HepG2 (cell line): Measurements from ENCODE around the gene APOA1. TPM values are rescaled to one million over a fixed set of nuclear protein-coding genes. Genes with fewer than 3 reads are reported as not detected.

Experiments used
- ARNTL ChIP-seq: sonication (generic); formaldehyde crosslinking; IDR thresholded peaks from 2 replicates; pipeline ENCODE4 v1.4.0; 2020; ENCODE audit warnings: mild to moderate bottlenecking, missing genetic modification reagents
- GATAD1 ChIP-seq: IDR thresholded peaks from 2 replicates; pipeline ENCODE4 v1.6.1; 2016; ENCODE audit warnings: missing genetic modification reagents, missing compliant biosample characterization
- GRHL1 ChIP-seq: sonication (generic); formaldehyde crosslinking; conservative IDR thresholded peaks from 2 replicates; pipeline ENCODE4 v1.8.0; 2022; ENCODE audit warnings: missing genetic modification reagents
- HOXA9 ChIP-seq: sonication (generic); formaldehyde crosslinking; IDR thresholded peaks from 2 replicates; pipeline ENCODE4 v1.8.1; 2022; ENCODE audit warnings: missing genetic modification reagents, mild to moderate bottlenecking, moderate library complexity, borderline replicate concordance
- JUN ChIP-seq: sonication (generic); formaldehyde crosslinking; IDR thresholded peaks from 2 replicates; pipeline ENCODE4 v1.4.0; 2020; ENCODE audit warnings: mild to moderate bottlenecking, missing genetic modification reagents
- KLF6 ChIP-seq: IDR thresholded peaks from 2 replicates; pipeline ENCODE4 v1.8.0; 2016; ENCODE audit warnings: missing biosample characterization, missing genetic modification reagents
- RARG ChIP-seq: sonication (generic); formaldehyde crosslinking; IDR thresholded peaks from 2 replicates; pipeline ENCODE4 v1.4.0; 2020; ENCODE audit warnings: low read depth, mild to moderate bottlenecking, missing genetic modification reagents
- RBM22 ChIP-seq: fragments of 200-400 bp; formaldehyde crosslinking; optimal IDR thresholded peaks from 2 replicates; pipeline ENCODE3; 2017; ENCODE audit warnings: mild to moderate bottlenecking, low read length, moderate library complexity
- SAFB2 ChIP-seq: sonication (generic); formaldehyde crosslinking; IDR thresholded peaks from 2 replicates; pipeline ENCODE4 v1.5.1; 2020; ENCODE audit warnings: missing genetic modification reagents, low read depth, mild to moderate bottlenecking, borderline replicate concordance
- SYNCRIP ChIP-seq: fragments of 200-400 bp; formaldehyde crosslinking; IDR thresholded peaks from 2 replicates; pipeline ENCODE4 v1.6.1; 2018; ENCODE audit warnings: mild to moderate bottlenecking, low read depth, low read length; ENCODE audit not compliant: insufficient read depth
- TGIF2 ChIP-seq: IDR thresholded peaks from 2 replicates; pipeline ENCODE4 v1.6.1; 2016; ENCODE audit warnings: control low read depth, missing compliant biosample characterization
- XRCC5 ChIP-seq: fragments of 200-400 bp; formaldehyde crosslinking; optimal IDR thresholded peaks from 2 replicates; pipeline ENCODE3; 2017; ENCODE audit warnings: mild to moderate bottlenecking, low read length
- ZBTB42 ChIP-seq: sonication (generic); formaldehyde crosslinking; IDR thresholded peaks from 2 replicates; pipeline ENCODE4 v1.5.0; 2020; ENCODE audit warnings: mild to moderate bottlenecking, missing genetic modification reagents
- ZBTB7A ChIP-seq: sonication (generic); formaldehyde crosslinking; IDR thresholded peaks from 2 replicates; pipeline ENCODE4 v1.8.0; 2022; ENCODE audit warnings: mild to moderate bottlenecking, missing genetic modification reagents
- ZBTB8A ChIP-seq: sonication (generic); formaldehyde crosslinking; IDR thresholded peaks from 2 replicates; pipeline ENCODE4 v1.4.0; 2020; ENCODE audit warnings: mild to moderate bottlenecking, low read depth, missing genetic modification reagents, borderline replicate concordance
- ZNF350 ChIP-seq: sonication (generic); formaldehyde crosslinking; IDR thresholded peaks from 2 replicates; pipeline ENCODE4 v1.4.0; 2020; ENCODE audit warnings: mild to moderate bottlenecking, low read depth, missing genetic modification reagents, borderline replicate concordance
- ZNF407 ChIP-seq: sonication (generic); formaldehyde crosslinking; IDR thresholded peaks from one replicate; pipeline ENCODE4 v1.5.1; 2020; ENCODE audit warnings: mild to moderate bottlenecking, missing genetic modification reagents; ENCODE audit errors: not compliant biosample characterization
- ZNF451 ChIP-seq: sonication (generic); formaldehyde crosslinking; IDR thresholded peaks from 2 replicates; pipeline ENCODE4 v1.5.0; 2020; ENCODE audit warnings: mild to moderate bottlenecking, missing genetic modification reagents
- ZNF589 ChIP-seq: sonication (generic); formaldehyde crosslinking; conservative IDR thresholded peaks from 2 replicates; pipeline ENCODE4 v1.8.0; 2022; ENCODE audit warnings: mild to moderate bottlenecking, moderate library complexity, missing genetic modification reagents
- ZNF766 ChIP-seq: sonication (generic); formaldehyde crosslinking; IDR thresholded peaks from 2 replicates; pipeline ENCODE4 v1.5.0; 2020; ENCODE audit warnings: missing genetic modification reagents, borderline replicate concordance
- polyA plus RNA-seq, 8 experiments: library from polyadenylated mRNA; depleted of rRNA in 3 of 8; stranded (reverse) in 7 of 8; unstranded in 1 of 8; fragments of >200 nt; fragmentation: Illumina TruSeq in 4 of 8; extraction: Trizol in 4 of 8; gene quantifications; 2 replicates each; pipeline versions ENCODE4 v1.2.1 to v1.2.3, GENCODE V29; 2011 to 2016; ENCODE audit warnings: low read depth in 4 of 8, missing spikeins in 1 of 8, mixed read lengths in 1 of 8; ENCODE audit not compliant: insufficient read depth in 1 of 8
- total RNA-seq, 5 experiments: library from RNA; depleted of rRNA; stranded (reverse); fragments of >200 nt; fragmentation: Illumina TruSeq; extraction: Trizol; gene quantifications; 2 replicates each; pipeline ENCODE4 v1.2.3, GENCODE V29; 2016; ENCODE audit warnings: low read depth in 1 of 5

Gene APOA1
- total and polyA plus RNA-seq, 2 of the 13 experiments (the other 11 are each of a cell fraction or from before 2014, with no cell fraction given) = 1,973 to 5,485 TPM

DNA sequence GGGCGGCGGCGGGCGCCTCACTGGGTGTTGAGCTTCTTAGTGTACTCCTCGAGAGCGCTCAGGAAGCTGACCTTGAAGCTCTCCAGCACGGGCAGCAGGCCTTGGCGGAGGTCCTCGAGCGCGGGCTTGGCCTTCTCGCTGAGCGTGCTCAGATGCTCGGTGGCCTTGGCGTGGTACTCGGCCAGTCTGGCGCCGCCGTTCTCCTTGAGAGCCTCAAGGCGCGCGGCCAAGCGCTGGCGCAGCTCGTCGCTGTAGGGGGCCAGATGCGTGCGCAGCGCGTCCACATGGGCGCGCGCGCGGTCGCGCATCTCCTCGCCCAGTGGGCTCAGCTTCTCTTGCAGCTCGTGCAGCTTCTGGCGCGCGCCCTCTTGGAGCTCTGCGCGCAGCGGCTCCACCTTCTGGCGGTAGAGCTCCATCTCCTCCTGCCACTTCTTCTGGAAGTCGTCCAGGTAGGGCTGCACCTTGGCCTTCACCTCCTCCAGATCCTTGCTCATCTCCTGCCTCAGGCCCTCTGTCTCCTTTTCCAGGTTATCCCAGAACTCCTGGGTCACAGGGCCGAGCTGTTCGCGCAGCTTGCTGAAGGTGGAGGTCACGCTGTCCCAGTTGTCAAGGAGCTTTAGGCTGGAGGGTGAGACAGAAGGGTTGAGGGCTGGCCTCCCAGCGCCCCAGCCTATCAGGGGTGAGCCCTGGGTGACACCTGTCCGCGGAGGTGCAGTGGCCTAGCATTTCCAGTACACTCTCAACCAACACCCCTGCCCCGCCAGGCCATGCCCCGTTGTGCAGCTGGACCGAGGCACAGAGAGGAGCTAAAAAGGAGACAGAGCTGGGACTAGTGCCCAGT is 1.4 kb downstream of the APOA1 start (continued):
- 0 out of 2 replicates have a peak, but pooled peaks have one; percentile 35 for TF ChIP-seq KLF6 (CRISPR knock-in tag)
- no peak for TF ChIP-seq ZBTB8A
- peak; percentile 14 for TF ChIP-seq RBM22
- no peak for TF ChIP-seq ZBTB42 (CRISPR knock-in tag)
- TF ChIP-seq ZNF350 (CRISPR knock-in tag) = 0 out of 2 replicates have a peak, but pooled peaks have one; percentile 13
- no peak for TF ChIP-seq HOXA9
- no peak for TF ChIP-seq ZNF589 (CRISPR knock-in tag)
- peak; percentile 37; the same call in 1 of the 2 replicates for TF ChIP-seq ZNF451
- no peak for TF ChIP-seq JUN (CRISPR knock-in tag)
- TF ChIP-seq ARNTL (CRISPR knock-in tag) = peak; percentile 54; the same call in 1 of the 2 replicates
- TF ChIP-seq ZNF407 (CRISPR knock-in tag) = no peak
- peak; percentile 24; the same call in 1 of the 2 replicates for TF ChIP-seq GATAD1 (CRISPR knock-in tag)
- no peak for TF ChIP-seq ZNF766
- no peak for TF ChIP-seq GRHL1 (CRISPR knock-in tag)
- TF ChIP-seq SAFB2 (CRISPR knock-in tag) = no peak
- peak; percentile 5; the same call in 1 of the 2 replicates for TF ChIP-seq TGIF2 (CRISPR knock-in tag)
- no peak; the same call in 1 of the 2 replicates for TF ChIP-seq ZBTB7A (CRISPR knock-in tag)
- no peak for TF ChIP-seq SYNCRIP
- peak; percentile 39 for TF ChIP-seq XRCC5
- TF ChIP-seq RARG (CRISPR knock-in tag) = no peak
